K562 (cell line): ENCODE measurements around the gene CASP6. TPM values are rescaled to one million over a fixed set of nuclear protein-coding genes. Genes with fewer than 3 reads are reported as not detected.

Source experiments
- ADNP ChIP-seq: fragments of 200-800 bp; sonication (Bioruptor generic); IDR thresholded peaks from 2 replicates; pipeline ENCODE4 v1.6.1; 2016; ENCODE audit warnings: missing genetic modification characterization, missing compliant biosample characterization
- COPS2 ChIP-seq: fragments of 450-650 bp; conservative IDR thresholded peaks from 2 replicates; pipeline ENCODE4 v1.6.1; 2016; ENCODE audit warnings: mild to moderate bottlenecking, moderate library complexity
- ELF1 ChIP-seq: fragments of 200-800 bp; sonication (Bioruptor generic); IDR thresholded peaks from 2 replicates; pipeline ENCODE4 v1.6.1; 2016; ENCODE audit warnings: missing genetic modification characterization, missing compliant biosample characterization
- FOSL1 ChIP-seq: fragments of 200-800 bp; sonication (Bioruptor generic); conservative IDR thresholded peaks from 2 replicates; pipeline ENCODE4 v1.6.1; 2016; ENCODE audit warnings: missing genetic modification characterization, missing compliant biosample characterization
- FOXJ3 ChIP-seq: sonication (generic); formaldehyde crosslinking; IDR thresholded peaks from 2 replicates; pipeline ENCODE4 v1.4.0; 2020; ENCODE audit warnings: mild to moderate bottlenecking, missing genetic modification reagents
- HDAC2 ChIP-seq: fragments of 450-650 bp; IDR thresholded peaks from 2 replicates; pipeline ENCODE4 v1.6.1; 2016; ENCODE audit warnings: mild to moderate bottlenecking
- KAT7 ChIP-seq: sonication (generic); formaldehyde crosslinking; IDR thresholded peaks from 2 replicates; pipeline ENCODE4 v1.8.0; 2022; ENCODE audit warnings: missing genetic modification reagents, mild to moderate bottlenecking, borderline replicate concordance
- NR4A1 ChIP-seq, 2 experiments: fragments of 250-450 bp in 1 of 2; fragments of 450-650 bp in 1 of 2; sonication (Bioruptor Pico) in 1 of 2; IDR thresholded peaks; 2 replicates each; pipeline versions ENCODE4 v1.4.0 to v1.6.1; 2016 to 2020; ENCODE audit warnings: mild to moderate bottlenecking in 2 of 2, missing compliant biosample characterization in 1 of 2, missing genetic modification characterization in 1 of 2, moderate library complexity in 1 of 2
- PHF21A ChIP-seq: fragments of 450-650 bp; IDR thresholded peaks from 2 replicates; pipeline ENCODE4 v1.6.1; 2017; ENCODE audit warnings: low read depth, borderline replicate concordance
- POLR2AphosphoS5 ChIP-seq: IDR thresholded peaks from 2 replicates; pipeline ENCODE4 v1.6.1; 2011; ENCODE audit warnings: mild to moderate bottlenecking, low read depth, low read length, moderate library complexity; ENCODE audit not compliant: control insufficient read depth, insufficient read depth
- RBFOX2 ChIP-seq: fragments of 200-400 bp; formaldehyde crosslinking; IDR thresholded peaks from 2 replicates; pipeline ENCODE4 v1.6.1; 2017; ENCODE audit warnings: low read depth, mild to moderate bottlenecking, low read length, moderate library complexity
- SIRT6 ChIP-seq: IDR thresholded peaks from one replicate; pipeline ENCODE4 v1.6.1; 2012; ENCODE audit warnings: low read depth, mild to moderate bottlenecking, control low read depth, inconsistent platforms, low read length, moderate library complexity
- STAT5A ChIP-seq: IDR thresholded peaks from 2 replicates; pipeline ENCODE4 v1.6.1; 2012; ENCODE audit warnings: low read length, inconsistent platforms, borderline replicate concordance
- STAT5B ChIP-seq: fragments of 250-450 bp; sonication (Bioruptor Pico); IDR thresholded peaks from 2 replicates; pipeline ENCODE4 v1.8.0; 2021; ENCODE audit warnings: mild to moderate bottlenecking, inconsistent platforms
- YBX1 ChIP-seq: fragments of 450-650 bp; IDR thresholded peaks from 2 replicates; pipeline ENCODE4 v1.7.1; 2016; ENCODE audit warnings: mild to moderate bottlenecking
- YY1 ChIP-seq, 3 experiments: IDR thresholded peaks; 2 replicates each; pipeline ENCODE4 v1.6.1; 2011; ENCODE audit warnings: low read length in 2 of 3, mild to moderate bottlenecking in 2 of 3, moderate library complexity in 2 of 3, borderline replicate concordance in 1 of 3, control low read depth in 1 of 3, low read depth in 1 of 3; ENCODE audit not compliant: insufficient read depth in 3 of 3, insufficient replicate concordance in 2 of 3, control insufficient read depth in 1 of 3, insufficient read length in 1 of 3; ENCODE audit errors: extremely low read depth in 1 of 3
- ZBTB33 ChIP-seq: sonication (generic); formaldehyde crosslinking; IDR thresholded peaks from 2 replicates; pipeline ENCODE4 v1.8.1; 2023; ENCODE audit warnings: mild to moderate bottlenecking, missing genetic modification reagents
- ZFP36 ChIP-seq: fragments of 150-350 bp; IDR thresholded peaks from 2 replicates; pipeline ENCODE4 v1.6.1; 2018; ENCODE audit warnings: low read length, low read depth; ENCODE audit not compliant: partially characterized antibody
- ZNF395 ChIP-seq: fragments of 200-800 bp; sonication (Bioruptor generic); IDR thresholded peaks from 2 replicates; pipeline ENCODE4 v1.6.1; 2017; ENCODE audit warnings: missing genetic modification characterization, missing compliant biosample characterization
- ZNF717 ChIP-seq: fragments of 250-450 bp; sonication (Bioruptor Pico); IDR thresholded peaks from 2 replicates; pipeline ENCODE4 v1.5.0; 2021
- polyA plus RNA-seq, 8 experiments: library from polyadenylated mRNA; depleted of rRNA in 4 of 8; stranded (reverse) in 5 of 8; unstranded in 3 of 8; fragments of >200 nt; fragmentation: Nextera tagmentation in 2 of 8; fragmentation: Illumina TruSeq in 1 of 8; extraction: Ambion mirVana in 2 of 8; extraction: Trizol in 1 of 8; gene quantifications; 2 replicates each; pipeline versions ENCODE4 v1.2.1 to v1.2.3, GENCODE V29; 2011 to 2014; ENCODE audit warnings: inconsistent platforms in 1 of 8, missing spikeins in 1 of 8
- total RNA-seq, 7 experiments: library from RNA; depleted of rRNA in 6 of 7; stranded (reverse); fragments of >200 nt in 6 of 7; fragmentation: Illumina TruSeq in 2 of 7; extraction: Trizol in 2 of 7; gene quantifications; 2 replicates each; pipeline versions ENCODE4 v1.2.1 to v1.2.3, GENCODE V29; 2011 to 2021; ENCODE audit warnings: low replicate concordance in 1 of 7
- TF ChIP-seq, protein P1 (sequence below): sonication (generic); formaldehyde crosslinking; IDR thresholded peaks from 2 replicates; pipeline ENCODE4 v1.8.0; 2022; ENCODE audit warnings: mild to moderate bottlenecking, missing genetic modification reagents
- TF ChIP-seq, protein P2 (sequence below), 2 experiments: fragments of 250-450 bp in 1 of 2; fragments of 450-650 bp in 1 of 2; sonication (Bioruptor Pico) in 1 of 2; IDR thresholded peaks; 2 replicates each; pipeline versions ENCODE4 v1.6.1 to v1.8.0; 2016 to 2021; ENCODE audit warnings: mild to moderate bottlenecking in 2 of 2, moderate library complexity in 2 of 2, missing compliant biosample characterization in 1 of 2, missing genetic modification characterization in 1 of 2

The CASP6 gene
- total and polyA plus RNA-seq, 9 of the 15 experiments (the other 6 are each of a cell fraction or from before 2014, with no cell fraction given): 20.8 to 72.7 (median 39.1) TPM

DNA sequence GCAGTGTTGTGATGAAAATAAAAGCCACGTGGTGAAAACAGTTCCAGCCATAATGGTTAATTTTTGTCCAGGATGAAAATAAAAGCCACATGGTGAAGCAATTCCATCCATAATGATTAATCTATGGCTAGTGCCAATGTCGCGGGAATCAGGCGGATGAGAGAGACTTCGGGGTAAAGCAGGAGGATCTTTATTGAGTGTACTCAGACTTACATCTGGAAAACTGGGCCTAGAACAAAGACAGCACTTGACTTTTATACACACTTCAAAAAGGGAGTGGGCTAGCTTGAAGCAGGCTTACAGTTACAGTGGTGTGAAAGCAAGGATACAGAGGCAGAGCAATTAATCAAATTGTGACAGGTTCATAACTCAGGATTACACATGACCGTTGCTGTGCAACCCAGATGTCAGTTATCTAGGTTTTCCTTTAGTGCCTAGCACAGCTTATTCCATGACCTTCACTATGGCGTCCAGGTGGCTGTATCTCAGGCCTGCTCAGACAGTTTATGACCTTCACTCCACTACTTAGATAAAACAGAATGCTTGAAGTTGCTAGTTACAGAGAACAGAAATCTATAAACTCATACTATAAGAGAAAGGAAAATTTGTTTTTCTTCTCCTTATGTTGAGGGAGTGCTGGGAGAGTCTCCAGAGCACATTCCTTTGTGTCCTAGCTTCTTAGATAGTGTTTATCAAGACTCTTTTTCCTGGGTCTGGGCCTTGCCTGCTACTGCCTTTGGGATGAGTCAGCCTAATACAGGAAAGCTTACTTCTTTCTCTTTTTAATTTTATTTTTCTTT lies 32.5 kb upstream of the CASP6 start (continued):
- TF ChIP-seq ZFP36: peak; percentile 18
- peak; percentile 60; the same call in 1 of the 2 replicates for TF ChIP-seq STAT5A
- TF ChIP-seq KAT7 (CRISPR knock-in tag): no peak
- no peak for TF ChIP-seq ZNF395 (CRISPR knock-in tag)
- 0 out of 2 replicates have a peak, but pooled peaks have one; percentile 33 for TF ChIP-seq ZNF717 (CRISPR knock-in tag)
- TF ChIP-seq YY1 (IDR thresholded peaks at IDR 0.05; ENCODE audit: borderline replicate concordance in 1 of 3, control insufficient read depth in 1 of 3, extremely low read depth in 1 of 3, insufficient read depth in 3 of 3, insufficient read length in 1 of 3, insufficient replicate concordance in 2 of 3, low read depth in 1 of 3, low read length in 2 of 3): peak in 1 of 3 experiments; percentile 79
- TF ChIP-seq NR4A1 (CRISPR knock-in tag; IDR thresholded peaks at IDR 0.05): no peak
- 0 out of 2 replicates have a peak, but pooled peaks have one; percentile 38 for TF ChIP-seq NR4A1 (tag; IDR thresholded peaks at IDR 0.05)
- TF ChIP-seq FOSL1 (tag): peak; percentile 60; the same call in 1 of the 2 replicates
- TF ChIP-seq, protein P1, sequence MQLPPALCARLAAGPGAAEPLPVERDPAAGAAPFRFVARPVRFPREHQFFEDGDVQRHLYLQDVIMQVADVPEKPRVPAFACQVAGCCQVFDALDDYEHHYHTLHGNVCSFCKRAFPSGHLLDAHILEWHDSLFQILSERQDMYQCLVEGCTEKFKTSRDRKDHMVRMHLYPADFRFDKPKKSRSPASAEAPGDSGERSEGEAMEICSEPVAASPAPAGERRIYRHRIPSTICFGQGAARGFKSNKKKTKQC (CRISPR knock-in tag): no peak
- TF ChIP-seq ELF1 (tag): no peak
- no peak for TF ChIP-seq COPS2
- TF ChIP-seq HDAC2: peak; percentile 80
- TF ChIP-seq FOXJ3: no peak
- no peak for TF ChIP-seq SIRT6
- peak; percentile 88 for TF ChIP-seq ZBTB33 (CRISPR knock-in tag)
- TF ChIP-seq ADNP: peak; percentile 36; the same call in 1 of the 2 replicates
- TF ChIP-seq STAT5B (CRISPR knock-in tag): no peak
- peak; percentile 71; the same call in 1 of the 2 replicates for TF ChIP-seq POLR2AphosphoS5
- TF ChIP-seq RBFOX2: peak; percentile 47; the same call in 1 of the 2 replicates
- TF ChIP-seq PHF21A: no peak
- no peak for TF ChIP-seq YBX1
- TF ChIP-seq, protein P2, sequence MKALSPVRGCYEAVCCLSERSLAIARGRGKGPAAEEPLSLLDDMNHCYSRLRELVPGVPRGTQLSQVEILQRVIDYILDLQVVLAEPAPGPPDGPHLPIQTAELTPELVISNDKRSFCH (CRISPR knock-in tag; IDR thresholded peaks at IDR 0.05): no peak
- TF ChIP-seq, protein P2 (tag; IDR thresholded peaks at IDR 0.05): peak; percentile 83
